SK-N-SH (cell line): ENCODE results near the gene PRR12. TPM values are rescaled to one million over a fixed set of nuclear protein-coding genes. Genes with fewer than 3 reads are reported as not detected.

Source experiments
- CTCF ChIA-PET: fragments of 300-600, 350-600 bp; formaldehyde crosslinking; extraction: SDS; loops from one replicate; lab custom pipeline; 2021; lab: Yijun Ruan, JAX
- POLR2A ChIA-PET: fragments of 350-600 bp; sonication (Branson Sonifier 250); formaldehyde crosslinking; extraction: SDS; loops from one replicate; lab custom pipeline; 2020; ENCODE audit warnings: antibody characterized with exemption, inconsistent platforms; lab: Yijun Ruan, JAX
- DNase-seq: peaks from one replicate; pipeline ENCODE4 v3.0.0; 2012
- H2AFZ ChIP-seq: fragments of 200-600 bp; sonication (generic); 2 replicates; pipeline ENCODE4 v1.8.1; 2016; ENCODE audit warnings: antibody characterized with exemption, mild to moderate bottlenecking, low read depth
- H3F3A ChIP-seq: fragments of 200-600 bp; sonication (generic); replicated peaks from 2 replicates; pipeline ENCODE3; 2016; ENCODE audit warnings: antibody characterized with exemption, mild to moderate bottlenecking; ENCODE audit not compliant: insufficient read depth
- H3K27ac ChIP-seq, 2 experiments: fragments of 200-500 bp in 1 of 2; fragments of 200-600 bp in 1 of 2; sonication (Bioruptor generic) in 1 of 2; sonication (generic), shearing (Covaris generic) in 1 of 2; 2 replicates each; pipeline versions ENCODE4 v1.5.1 to v1.6.1; 2014 to 2016; ENCODE audit warnings: low read depth in 2 of 2, inconsistent platforms in 1 of 2, low read length in 1 of 2, mild to moderate bottlenecking in 1 of 2, mixed read lengths in 1 of 2
- H3K27me3 ChIP-seq: fragments of 200-600 bp; sonication (generic), shearing (Covaris generic); 2 replicates; pipeline ENCODE4 v1.6.1; 2016; ENCODE audit warnings: mixed run types; ENCODE audit not compliant: insufficient read depth
- H3K36me3 ChIP-seq, 2 experiments: fragments of 200-500 bp in 1 of 2; fragments of 200-600 bp in 1 of 2; sonication (Bioruptor generic) in 1 of 2; sonication (generic) in 1 of 2; replicated peaks in 1 of 2; 2 replicates each; pipeline versions ENCODE3 to v1.5.1; 2014 to 2016; ENCODE audit warnings: low read length in 1 of 2, mild to moderate bottlenecking in 1 of 2; ENCODE audit not compliant: insufficient read depth in 2 of 2, control insufficient read depth in 1 of 2
- H3K4me1 ChIP-seq, 2 experiments: fragments of 200-500 bp in 1 of 2; fragments of 200-600 bp in 1 of 2; sonication (Bioruptor generic) in 1 of 2; sonication (generic), shearing (Covaris generic) in 1 of 2; 2 replicates each; pipeline versions ENCODE4 v1.5.1 to v1.6.1; 2014 to 2016; ENCODE audit warnings: low read depth in 1 of 2, low read length in 1 of 2, mixed run types in 1 of 2; ENCODE audit not compliant: insufficient read depth in 2 of 2, control insufficient read depth in 1 of 2
- H3K4me2 ChIP-seq: fragments of 200-600 bp; sonication (generic), shearing (Covaris generic); 2 replicates; pipeline ENCODE4 v1.6.1; 2017; ENCODE audit warnings: mixed run types
- H3K4me3 ChIP-seq, 2 experiments: fragments of 200-500 bp in 1 of 2; fragments of 200-600 bp in 1 of 2; sonication (Bioruptor generic) in 1 of 2; sonication (generic), shearing (Covaris generic) in 1 of 2; 2 replicates each; pipeline versions ENCODE4 v1.5.1 to v1.8.1; 2014 to 2016; ENCODE audit warnings: low read depth in 2 of 2, inconsistent platforms in 1 of 2, low read length in 1 of 2, mild to moderate bottlenecking in 1 of 2, mixed read lengths in 1 of 2, moderate library complexity in 1 of 2
- H3K79me2 ChIP-seq: fragments of 200-600 bp; sonication (generic); 2 replicates; pipeline ENCODE4 v1.8.1; 2017; ENCODE audit warnings: mild to moderate bottlenecking; ENCODE audit not compliant: insufficient read depth
- H3K9ac ChIP-seq: fragments of 200-600 bp; sonication (generic); 2 replicates; pipeline ENCODE4 v1.6.1; 2017; ENCODE audit warnings: mixed run types
- H3K9me2 ChIP-seq: fragments of 200-600 bp; sonication (generic); 2 replicates; pipeline ENCODE4 v1.6.1; 2017; ENCODE audit warnings: mixed run types
- H3K9me3 ChIP-seq: fragments of 200-600 bp; sonication (generic); 2 replicates; pipeline ENCODE4 v1.6.1; 2017; ENCODE audit warnings: mixed run types, mild to moderate bottlenecking, moderate library complexity
- H4K20me1 ChIP-seq: fragments of 200-600 bp; sonication (generic); 2 replicates; pipeline ENCODE4 v1.6.1; 2017; ENCODE audit warnings: mild to moderate bottlenecking, mixed run types; ENCODE audit not compliant: insufficient read depth
- ELF1 ChIP-seq: IDR thresholded peaks from 2 replicates; pipeline ENCODE4 v1.4.0; 2012
- EP300 ChIP-seq, 2 experiments: IDR thresholded peaks; 2 replicates each; pipeline versions ENCODE4 v1.4.0 to v1.6.1; 2012; ENCODE audit warnings: borderline replicate concordance in 1 of 2, low read depth in 1 of 2, low read length in 1 of 2
- FOSL2 ChIP-seq: IDR thresholded peaks from 2 replicates; pipeline ENCODE4 v1.4.0; 2012; ENCODE audit warnings: low read depth, mild to moderate bottlenecking, moderate library complexity, borderline replicate concordance
- FOXJ3 ChIP-seq: sonication (generic); formaldehyde crosslinking; IDR thresholded peaks from 2 replicates; pipeline ENCODE4 v1.5.1; 2020; ENCODE audit warnings: mild to moderate bottlenecking, missing genetic modification reagents
- FOXM1 ChIP-seq: IDR thresholded peaks from 2 replicates; pipeline ENCODE4 v1.4.0; 2012; ENCODE audit warnings: low read depth, mild to moderate bottlenecking
- GABPA ChIP-seq: IDR thresholded peaks from 2 replicates; pipeline ENCODE4 v1.4.0; 2012; ENCODE audit warnings: low read depth, mild to moderate bottlenecking
- GATA2 ChIP-seq: sonication (generic); formaldehyde crosslinking; IDR thresholded peaks from 2 replicates; pipeline ENCODE4 v1.5.0; 2020; ENCODE audit warnings: mild to moderate bottlenecking, missing genetic modification reagents
- IRF3 ChIP-seq: fragments of 150-350 bp; IDR thresholded peaks from 2 replicates; pipeline ENCODE4 v1.6.1; 2016; ENCODE audit warnings: mild to moderate bottlenecking, low read depth, low read length
- MEF2A ChIP-seq: IDR thresholded peaks from 2 replicates; pipeline ENCODE4 v1.4.0; 2012; ENCODE audit warnings: low read depth, borderline replicate concordance
- NFIC ChIP-seq: IDR thresholded peaks from 2 replicates; pipeline ENCODE4 v1.4.0; 2012; ENCODE audit warnings: borderline replicate concordance
- NRF1 ChIP-seq: IDR thresholded peaks from 2 replicates; pipeline ENCODE4 v1.6.1; 2012; ENCODE audit warnings: low read depth, mild to moderate bottlenecking, low read length
- RAD21 ChIP-seq: IDR thresholded peaks from 2 replicates; pipeline ENCODE4 v1.6.1; 2012; ENCODE audit warnings: mild to moderate bottlenecking, low read length
- RFX5 ChIP-seq: IDR thresholded peaks from 2 replicates; pipeline ENCODE4 v1.6.1; 2012; ENCODE audit warnings: mild to moderate bottlenecking, improper control_type of control experiment, low read length
- RXRA ChIP-seq: IDR thresholded peaks from 2 replicates; pipeline ENCODE4 v1.4.0; 2012; ENCODE audit warnings: low read depth, mild to moderate bottlenecking, borderline replicate concordance
- YY1 ChIP-seq: IDR thresholded peaks from 2 replicates; pipeline ENCODE4 v1.4.0; 2012; ENCODE audit warnings: low read depth, mild to moderate bottlenecking
- WGBS: methylation state at CpG from one replicate; pipeline ENCODE4 v1.1.6; 2017; ENCODE audit warnings: low lambda C conversion rate; 5-methylcytosine and 5-hydroxymethylcytosine counted together
- polyA plus RNA-seq, 3 experiments: library from polyadenylated mRNA; depleted of rRNA; stranded (reverse); fragments of >200 nt; gene quantifications; 2 replicates each; pipeline ENCODE4 v1.2.3, GENCODE V29; 2012
- TF ChIP-seq, protein P1 (sequence below): IDR thresholded peaks from 2 replicates; pipeline ENCODE4 v1.6.1; 2012; ENCODE audit warnings: mild to moderate bottlenecking, low read depth, low read length, moderate library complexity
- TF ChIP-seq, protein P2 (sequence below): fragments of 200-600 bp; sonication (generic); IDR thresholded peaks from 2 replicates; pipeline ENCODE4 v1.6.1; 2017; ENCODE audit warnings: antibody characterized with exemption, mild to moderate bottlenecking, moderate library complexity
- TF ChIP-seq, protein P3 (sequence below): IDR thresholded peaks from 2 replicates; pipeline ENCODE4; 2012

PRR12 gene
- polyA plus RNA-seq, 1 of the 3 experiments (the other 2 are of a cell fraction), result 1.7 TPM

DNA sequence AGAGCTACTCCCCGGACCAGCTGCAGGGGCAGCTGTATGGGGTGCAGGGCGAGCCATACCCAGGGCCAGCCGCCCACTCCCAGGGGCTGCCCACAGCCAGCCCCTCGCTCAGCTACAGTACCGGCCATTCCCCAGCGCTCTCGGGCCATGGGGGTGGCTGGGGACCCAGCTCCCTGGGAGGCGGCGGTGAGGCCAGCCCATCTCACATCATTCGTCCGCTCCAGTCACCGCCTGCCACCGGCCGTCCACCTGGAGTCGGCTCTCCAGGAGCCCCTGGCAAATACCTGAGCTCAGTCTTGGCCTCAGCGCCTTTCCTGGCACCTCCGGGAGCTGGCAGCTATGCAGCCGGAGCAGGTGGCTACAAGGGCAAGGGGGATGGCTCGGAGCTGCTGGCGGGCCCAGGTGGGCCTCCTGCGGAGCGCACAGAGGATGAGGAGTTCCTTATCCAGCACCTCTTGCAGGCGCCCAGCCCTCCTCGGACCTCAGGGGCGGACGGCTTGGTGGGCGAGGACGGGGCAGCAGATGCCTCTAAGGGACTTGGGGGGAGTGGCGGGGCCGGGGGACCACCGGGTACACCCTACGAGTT lies 4.9 kb downstream of the PRR12 start:
- peaks cover 50% of the 10 kb centered on the region for H4K20me1 ChIP-seq
- DNase-seq, result no peak
- POLR2A ChIA-PET, result no interaction called here
- H3K79me2 ChIP-seq, result peaks cover 76% of the 10 kb centered on the region
- CTCF ChIA-PET, result interaction anchor here (0.8 to 1.8 kb wide), 4 partner anchors 44 to 82 kb away, joined by 3 to 8 read pairs (median 4); partner anchors contain the start of gene RRAS
- no peak overlapping the region for H3K9ac ChIP-seq
- no peak overlapping the region for H2AFZ ChIP-seq
- H3K27ac ChIP-seq, result no peak overlapping the region
- H3K4me2 ChIP-seq, result no peak overlapping the region
- H3K4me3 ChIP-seq, result no peak overlapping the region
- no peaks in the 10 kb centered on the region for H3K27me3 ChIP-seq
- H3K9me3 ChIP-seq, result no peaks in the 10 kb centered on the region
- peaks cover 32 to 56% of the 10 kb centered on the region in 2 experiments for H3K36me3 ChIP-seq
- no peaks in the 10 kb centered on the region for H3K9me2 ChIP-seq
- H3F3A ChIP-seq, result peaks cover 20% of the 10 kb centered on the region
- peaks cover 0 to 12% of the 10 kb centered on the region in 2 experiments; a peak in 1 of 4 replicates for H3K4me1 ChIP-seq
- WGBS, result 94% methylated on average over 19 of the region's 32 CpGs
- TF ChIP-seq RXRA, result no peak
- TF ChIP-seq FOXM1, result no peak
- TF ChIP-seq, protein P1, sequence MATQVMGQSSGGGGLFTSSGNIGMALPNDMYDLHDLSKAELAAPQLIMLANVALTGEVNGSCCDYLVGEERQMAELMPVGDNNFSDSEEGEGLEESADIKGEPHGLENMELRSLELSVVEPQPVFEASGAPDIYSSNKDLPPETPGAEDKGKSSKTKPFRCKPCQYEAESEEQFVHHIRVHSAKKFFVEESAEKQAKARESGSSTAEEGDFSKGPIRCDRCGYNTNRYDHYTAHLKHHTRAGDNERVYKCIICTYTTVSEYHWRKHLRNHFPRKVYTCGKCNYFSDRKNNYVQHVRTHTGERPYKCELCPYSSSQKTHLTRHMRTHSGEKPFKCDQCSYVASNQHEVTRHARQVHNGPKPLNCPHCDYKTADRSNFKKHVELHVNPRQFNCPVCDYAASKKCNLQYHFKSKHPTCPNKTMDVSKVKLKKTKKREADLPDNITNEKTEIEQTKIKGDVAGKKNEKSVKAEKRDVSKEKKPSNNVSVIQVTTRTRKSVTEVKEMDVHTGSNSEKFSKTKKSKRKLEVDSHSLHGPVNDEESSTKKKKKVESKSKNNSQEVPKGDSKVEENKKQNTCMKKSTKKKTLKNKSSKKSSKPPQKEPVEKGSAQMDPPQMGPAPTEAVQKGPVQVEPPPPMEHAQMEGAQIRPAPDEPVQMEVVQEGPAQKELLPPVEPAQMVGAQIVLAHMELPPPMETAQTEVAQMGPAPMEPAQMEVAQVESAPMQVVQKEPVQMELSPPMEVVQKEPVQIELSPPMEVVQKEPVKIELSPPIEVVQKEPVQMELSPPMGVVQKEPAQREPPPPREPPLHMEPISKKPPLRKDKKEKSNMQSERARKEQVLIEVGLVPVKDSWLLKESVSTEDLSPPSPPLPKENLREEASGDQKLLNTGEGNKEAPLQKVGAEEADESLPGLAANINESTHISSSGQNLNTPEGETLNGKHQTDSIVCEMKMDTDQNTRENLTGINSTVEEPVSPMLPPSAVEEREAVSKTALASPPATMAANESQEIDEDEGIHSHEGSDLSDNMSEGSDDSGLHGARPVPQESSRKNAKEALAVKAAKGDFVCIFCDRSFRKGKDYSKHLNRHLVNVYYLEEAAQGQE, result no peak
- TF ChIP-seq GATA2 (CRISPR knock-in tag), result no peak
- no peak for TF ChIP-seq ELF1
- no peak for TF ChIP-seq NRF1
- no peak for TF ChIP-seq IRF3
- TF ChIP-seq YY1, result no peak
- TF ChIP-seq RFX5, result no peak
- no peak for TF ChIP-seq RAD21
- TF ChIP-seq MEF2A, result no peak
- no peak for TF ChIP-seq EP300 (IDR thresholded peaks at IDR 0.05; ENCODE audit: borderline replicate concordance in 1 of 2, low read depth in 1 of 2, low read length in 1 of 2)
- no peak for TF ChIP-seq FOXJ3 (CRISPR knock-in tag)
- no peak for TF ChIP-seq GABPA
- TF ChIP-seq NFIC, result no peak
- TF ChIP-seq, protein P2, sequence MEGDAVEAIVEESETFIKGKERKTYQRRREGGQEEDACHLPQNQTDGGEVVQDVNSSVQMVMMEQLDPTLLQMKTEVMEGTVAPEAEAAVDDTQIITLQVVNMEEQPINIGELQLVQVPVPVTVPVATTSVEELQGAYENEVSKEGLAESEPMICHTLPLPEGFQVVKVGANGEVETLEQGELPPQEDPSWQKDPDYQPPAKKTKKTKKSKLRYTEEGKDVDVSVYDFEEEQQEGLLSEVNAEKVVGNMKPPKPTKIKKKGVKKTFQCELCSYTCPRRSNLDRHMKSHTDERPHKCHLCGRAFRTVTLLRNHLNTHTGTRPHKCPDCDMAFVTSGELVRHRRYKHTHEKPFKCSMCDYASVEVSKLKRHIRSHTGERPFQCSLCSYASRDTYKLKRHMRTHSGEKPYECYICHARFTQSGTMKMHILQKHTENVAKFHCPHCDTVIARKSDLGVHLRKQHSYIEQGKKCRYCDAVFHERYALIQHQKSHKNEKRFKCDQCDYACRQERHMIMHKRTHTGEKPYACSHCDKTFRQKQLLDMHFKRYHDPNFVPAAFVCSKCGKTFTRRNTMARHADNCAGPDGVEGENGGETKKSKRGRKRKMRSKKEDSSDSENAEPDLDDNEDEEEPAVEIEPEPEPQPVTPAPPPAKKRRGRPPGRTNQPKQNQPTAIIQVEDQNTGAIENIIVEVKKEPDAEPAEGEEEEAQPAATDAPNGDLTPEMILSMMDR, result no peak
- TF ChIP-seq FOSL2, result no peak
- TF ChIP-seq, protein P3, sequence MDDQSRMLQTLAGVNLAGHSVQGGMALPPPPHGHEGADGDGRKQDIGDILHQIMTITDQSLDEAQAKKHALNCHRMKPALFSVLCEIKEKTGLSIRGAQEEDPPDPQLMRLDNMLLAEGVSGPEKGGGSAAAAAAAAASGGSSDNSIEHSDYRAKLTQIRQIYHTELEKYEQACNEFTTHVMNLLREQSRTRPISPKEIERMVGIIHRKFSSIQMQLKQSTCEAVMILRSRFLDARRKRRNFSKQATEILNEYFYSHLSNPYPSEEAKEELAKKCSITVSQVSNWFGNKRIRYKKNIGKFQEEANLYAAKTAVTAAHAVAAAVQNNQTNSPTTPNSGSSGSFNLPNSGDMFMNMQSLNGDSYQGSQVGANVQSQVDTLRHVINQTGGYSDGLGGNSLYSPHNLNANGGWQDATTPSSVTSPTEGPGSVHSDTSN, result no peak
